Gastroesophageal sphincter (tissue), 4 donors: Measurements from ENCODE around the gene RPS24. TPM values are rescaled to one million over a fixed set of nuclear protein-coding genes. Genes with fewer than 3 reads are reported as not detected.

Experiments used
- ATAC-seq: fragments of 150-250 bp; one replicate; pipeline ENCODE4 v1.9.1; 2016; ENCODE audit warnings: mild to moderate bottlenecking, moderate library complexity
- H3K27ac ChIP-seq, 4 donors: fragments of 200-600 bp; sonication (generic) in 3 of 4; 1 replicate in 3 of 4; 2 replicates in 1 of 4; pipeline ENCODE4 v1.5.1; 2016 to 2019
- H3K27me3 ChIP-seq: fragments of 200-600 bp; sonication (generic); one replicate; pipeline ENCODE4 v1.5.1; 2019
- H3K36me3 ChIP-seq, 2 donors: fragments of 200-600 bp; sonication (generic); one replicate each; pipeline ENCODE4 v1.5.1; 2019; ENCODE audit warnings: control low read depth in 1 of 2
- H3K4me1 ChIP-seq, 3 donors: fragments of 200-600 bp; sonication (generic); 1 replicate in 2 of 3; 2 replicates in 1 of 3; pipeline ENCODE4 v1.5.1; 2016 to 2019; ENCODE audit warnings: control low read depth in 2 of 3
- H3K4me3 ChIP-seq, 2 donors: fragments of 200-600 bp; sonication (generic); one replicate each; pipeline ENCODE4 v1.5.1; 2019; ENCODE audit warnings: mild to moderate bottlenecking in 1 of 2, moderate library complexity in 1 of 2
- H3K9me3 ChIP-seq, 3 donors: fragments of 200-600 bp; sonication (generic); one replicate each; pipeline ENCODE4 v1.5.1; 2017 to 2019; ENCODE audit warnings: control low read depth in 2 of 3
- CTCF ChIP-seq, 4 experiments: fragments of 200-600 bp in 2 of 4; fragments of 450-650 bp in 2 of 4; sonication (generic) in 1 of 4; IDR thresholded peaks; one replicate each; pipeline ENCODE4 v1.5.1; 2017 to 2019; ENCODE audit warnings: antibody characterized with exemption in 4 of 4, mild to moderate bottlenecking in 2 of 4, moderate library complexity in 2 of 4
- EP300 ChIP-seq: sonication (generic); formaldehyde crosslinking; IDR thresholded peaks from one replicate; pipeline ENCODE4 v1.6.1; 2017; ENCODE audit warnings: antibody characterized with exemption, mild to moderate bottlenecking
- POLR2A ChIP-seq, 2 donors: fragments of 450-650 bp; IDR thresholded peaks; one replicate each; pipeline ENCODE4 v1.6.1; 2017; ENCODE audit warnings: antibody characterized with exemption in 2 of 2, mild to moderate bottlenecking in 2 of 2, moderate library complexity in 1 of 2
- POLR2AphosphoS5 ChIP-seq: sonication (generic); formaldehyde crosslinking; IDR thresholded peaks from one replicate; pipeline ENCODE4 v1.6.1; 2017; ENCODE audit warnings: antibody characterized with exemption
- WGBS, 2 donors: methylation state at CpG; one replicate each; pipeline ENCODE4 v1.1.5; 2018; ENCODE audit warnings: low coverage in 1 of 2; 5-methylcytosine and 5-hydroxymethylcytosine counted together
- total RNA-seq, 4 donors: library from RNA; depleted of rRNA; stranded (reverse); fragments of >200 nt; gene quantifications; one replicate each; pipeline ENCODE4 v1.1.0, GENCODE V29; 2016

RPS24 gene
- total RNA-seq, 4 donors from 2014 or later = 1,244 to 3,223 (median 2,309) TPM

DNA sequence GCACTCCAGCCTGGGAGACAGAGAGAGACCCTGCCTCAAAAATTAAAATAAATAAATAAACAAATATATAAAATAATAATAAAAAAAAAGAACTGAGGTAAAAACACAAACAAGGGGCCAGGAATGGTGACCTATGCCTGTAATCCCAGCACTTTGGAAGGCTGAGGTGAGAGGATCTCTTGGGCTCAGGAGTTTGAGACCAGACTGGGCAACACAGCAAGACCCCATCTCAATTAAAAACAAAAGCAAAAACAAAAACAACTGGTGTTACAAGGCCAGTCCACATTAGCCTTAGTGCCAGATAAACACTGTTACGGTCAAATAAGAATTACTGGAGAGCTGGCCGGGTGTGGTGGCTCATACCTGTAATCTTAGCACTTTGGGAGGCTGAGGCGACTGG is 9.9 kb upstream of the RPS24 start:
- H3K36me3 ChIP-seq = peaks cover 6 to 77% of the 10 kb centered on the region in 2 donors
- no peak overlapping the region for H3K27ac ChIP-seq
- 83 to 100% methylated on average over 1 to 3 of the region's 3 CpGs for WGBS, 2 donors
- H3K4me3 ChIP-seq = no peak overlapping the region
- H3K4me1 ChIP-seq = peaks cover 0 to 20% (median 10%) of the 10 kb centered on the region in 3 donors
- TF ChIP-seq POLR2AphosphoS5 (no peak), CTCF (IDR thresholded peaks at IDR 0.05) (no peak), EP300 (no peak), POLR2A (IDR thresholded peaks at IDR 0.05) (no peak)
- H3K27me3 ChIP-seq = no peaks in the 10 kb centered on the region
- no peak for ATAC-seq
- no peaks in the 10 kb centered on the region for H3K9me3 ChIP-seq

GRCh38 chr10:78025685-78026364 is 7.8 kb upstream of the RPS24 start:
- H3K27ac ChIP-seq = no peak overlapping the region
- peaks cover 0 to 28% (median 13%) of the 10 kb centered on the region in 3 donors for H3K4me1 ChIP-seq
- ATAC-seq = no peak
- H3K4me3 ChIP-seq = no peak overlapping the region
- TF ChIP-seq POLR2A (IDR thresholded peaks at IDR 0.05) (no peak), CTCF (IDR thresholded peaks at IDR 0.05) (no peak), EP300 (no peak), POLR2AphosphoS5 (no peak)
- H3K27me3 ChIP-seq = no peaks in the 10 kb centered on the region
- WGBS, 2 donors = 82 to 88% methylated on average over 4 to 7 of the region's 8 CpGs
- H3K9me3 ChIP-seq = no peaks in the 10 kb centered on the region
- H3K36me3 ChIP-seq = peaks cover 6 to 56% of the 10 kb centered on the region in 2 donors

DNA sequence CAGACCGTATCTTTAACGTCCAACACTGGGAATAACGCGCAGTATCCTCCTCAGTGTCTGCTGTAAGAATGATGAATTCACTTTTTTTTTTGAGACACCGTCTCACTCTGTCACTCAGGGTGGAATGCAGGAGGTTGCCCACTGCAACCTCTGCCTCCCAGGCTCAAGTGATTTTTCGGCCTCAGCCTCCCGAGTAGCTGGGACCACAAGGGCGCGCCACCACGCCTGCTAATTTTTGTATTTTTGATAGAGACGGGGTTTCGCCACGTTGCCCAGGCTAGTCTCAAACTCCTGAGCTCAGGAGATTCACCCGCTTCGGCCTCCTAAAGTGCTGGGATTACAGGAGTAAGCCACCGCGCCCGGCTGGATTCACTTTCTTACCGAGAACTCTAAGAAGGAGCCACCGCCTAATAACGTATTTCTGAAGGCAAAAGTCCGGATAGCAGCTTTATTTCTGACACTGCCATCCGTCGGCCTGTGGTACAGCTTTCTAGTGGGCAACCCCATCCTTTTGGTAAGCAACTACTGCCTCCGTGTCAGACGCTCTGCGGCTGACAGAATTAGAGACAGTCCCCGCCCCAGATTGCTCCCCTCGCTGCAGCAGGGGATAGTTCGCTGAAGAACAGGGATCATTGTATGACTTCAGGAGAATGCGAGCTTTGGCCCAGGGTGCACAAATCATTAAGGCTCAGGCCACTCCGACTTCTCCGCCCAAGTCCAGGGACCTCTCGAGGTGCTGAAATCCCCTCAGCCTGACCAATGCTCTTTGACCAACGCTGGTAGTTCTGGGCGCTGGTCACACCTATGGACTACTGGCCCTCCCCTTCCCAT is 5.0 kb upstream of the RPS24 start:
- Histone ChIP-seq H3K4me1 (peaks cover 0 to 35% (median 13%) of the 10 kb centered on the region in 3 donors), H3K9me3 (no peaks in the 10 kb centered on the region), H3K36me3 (peaks cover 3 to 28% of the 10 kb centered on the region in 2 donors), H3K27me3 (no peaks in the 10 kb centered on the region), H3K4me3 (peak overlapping the region; percentile 64 to 82), H3K27ac (peak overlapping the region; percentile 17 to 84 (median 82))
- 40 to 47% methylated on average over 21 to 26 of the region's 36 CpGs for WGBS, 2 donors
- TF ChIP-seq POLR2AphosphoS5 (no peak), EP300 (no peak), POLR2A (IDR thresholded peaks at IDR 0.05) (no peak), CTCF (IDR thresholded peaks at IDR 0.05) (no peak)
- peak; percentile 19 for ATAC-seq

GRCh38 chr10:78029269-78030226 is 4.1 kb upstream of the RPS24 start, which contains the start of gene POLR3A:
TSS of gene POLR3A (minus strand) at chr10:78029515. CDS start at chr10:78029407, 108 bp downstream.
- H3K36me3 ChIP-seq = peaks cover 3 to 19% of the 10 kb centered on the region in 2 donors
- no peak for TF ChIP-seq EP300
- peak; percentile 25 to 27 for TF ChIP-seq POLR2A (IDR thresholded peaks at IDR 0.05)
- peak; percentile 92 for TF ChIP-seq POLR2AphosphoS5
- TF ChIP-seq CTCF (IDR thresholded peaks at IDR 0.05) = peak; percentile 61 to 85 (median 78)
- peak within 1 kb of the TSS; percentile 81 to 84 (median 82) for H3K27ac ChIP-seq
- H3K9me3 ChIP-seq = no peaks in the 10 kb centered on the region
- no peaks in the 10 kb centered on the region for H3K27me3 ChIP-seq
- peaks cover 0 to 38% (median 15%) of the 10 kb centered on the region in 3 donors for H3K4me1 ChIP-seq
- H3K4me3 ChIP-seq = peak within 1 kb of the TSS; percentile 64 to 82
- ATAC-seq = peak; percentile 68
- 0 to 6% methylated on average over 3 to 33 of the region's 35 CpGs for WGBS, 2 donors
